HEK293T (cell line): ENCODE results near the gene PDF.

Experiments used
- ARNT ChIP-seq: fragments of 450-650 bp; IDR thresholded peaks from 2 replicates; pipeline ENCODE4 v1.6.1; 2017; ENCODE audit warnings: mild to moderate bottlenecking
- ELF4 ChIP-seq: fragments of 450-650 bp; IDR thresholded peaks from 2 replicates; pipeline ENCODE4 v1.6.1; 2017; ENCODE audit warnings: antibody characterized with exemption
- FOXA1 ChIP-seq: fragments of 450-650 bp; IDR thresholded peaks from 2 replicates; pipeline ENCODE4 v1.6.1; 2016; ENCODE audit warnings: mild to moderate bottlenecking
- FOXK2 ChIP-seq: fragments of 450-650 bp; IDR thresholded peaks from 2 replicates; pipeline ENCODE4 v1.6.1; 2016; ENCODE audit warnings: mild to moderate bottlenecking
- FOXM1 ChIP-seq: fragments of 450-650 bp; IDR thresholded peaks from 2 replicates; pipeline ENCODE4 v1.6.1; 2017; ENCODE audit warnings: mild to moderate bottlenecking, borderline replicate concordance
- LEF1 ChIP-seq: fragments of 450-650 bp; IDR thresholded peaks from 2 replicates; pipeline ENCODE4 v1.6.1; 2017; ENCODE audit warnings: mild to moderate bottlenecking, borderline replicate concordance
- PKNOX1 ChIP-seq: fragments of 450-650 bp; IDR thresholded peaks from 2 replicates; pipeline ENCODE4 v1.6.1; 2016
- SUZ12 ChIP-seq: fragments of 450-650 bp; IDR thresholded peaks from 2 replicates; pipeline ENCODE4 v1.6.1; 2016; ENCODE audit warnings: mild to moderate bottlenecking
- TARDBP ChIP-seq: fragments of 450-650 bp; IDR thresholded peaks from 2 replicates; pipeline ENCODE4 v1.6.1; 2016

GRCh38 chr16:69339289-69340094 is 9.1 kb upstream of the PDF start, which contains the start of the genes COG8 and NIP7:
- TF ChIP-seq LEF1: no peak
- TF ChIP-seq SUZ12: no peak
- 0 out of 2 replicates have a peak, but pooled peaks have one; percentile 7 for TF ChIP-seq ARNT
- TF ChIP-seq FOXK2: no peak
- no peak for TF ChIP-seq FOXA1
- no peak for TF ChIP-seq TARDBP
- no peak for TF ChIP-seq FOXM1
- no peak for TF ChIP-seq PKNOX1
- TF ChIP-seq ELF4: peak; percentile 59; the same call in 1 of the 2 replicates
